ENCODE data around the gene ARHGAP20.
A peak's percentile ranks its signal among the peaks of the same experiment; 100 is the strongest.

Gene ARHGAP20, protein sequence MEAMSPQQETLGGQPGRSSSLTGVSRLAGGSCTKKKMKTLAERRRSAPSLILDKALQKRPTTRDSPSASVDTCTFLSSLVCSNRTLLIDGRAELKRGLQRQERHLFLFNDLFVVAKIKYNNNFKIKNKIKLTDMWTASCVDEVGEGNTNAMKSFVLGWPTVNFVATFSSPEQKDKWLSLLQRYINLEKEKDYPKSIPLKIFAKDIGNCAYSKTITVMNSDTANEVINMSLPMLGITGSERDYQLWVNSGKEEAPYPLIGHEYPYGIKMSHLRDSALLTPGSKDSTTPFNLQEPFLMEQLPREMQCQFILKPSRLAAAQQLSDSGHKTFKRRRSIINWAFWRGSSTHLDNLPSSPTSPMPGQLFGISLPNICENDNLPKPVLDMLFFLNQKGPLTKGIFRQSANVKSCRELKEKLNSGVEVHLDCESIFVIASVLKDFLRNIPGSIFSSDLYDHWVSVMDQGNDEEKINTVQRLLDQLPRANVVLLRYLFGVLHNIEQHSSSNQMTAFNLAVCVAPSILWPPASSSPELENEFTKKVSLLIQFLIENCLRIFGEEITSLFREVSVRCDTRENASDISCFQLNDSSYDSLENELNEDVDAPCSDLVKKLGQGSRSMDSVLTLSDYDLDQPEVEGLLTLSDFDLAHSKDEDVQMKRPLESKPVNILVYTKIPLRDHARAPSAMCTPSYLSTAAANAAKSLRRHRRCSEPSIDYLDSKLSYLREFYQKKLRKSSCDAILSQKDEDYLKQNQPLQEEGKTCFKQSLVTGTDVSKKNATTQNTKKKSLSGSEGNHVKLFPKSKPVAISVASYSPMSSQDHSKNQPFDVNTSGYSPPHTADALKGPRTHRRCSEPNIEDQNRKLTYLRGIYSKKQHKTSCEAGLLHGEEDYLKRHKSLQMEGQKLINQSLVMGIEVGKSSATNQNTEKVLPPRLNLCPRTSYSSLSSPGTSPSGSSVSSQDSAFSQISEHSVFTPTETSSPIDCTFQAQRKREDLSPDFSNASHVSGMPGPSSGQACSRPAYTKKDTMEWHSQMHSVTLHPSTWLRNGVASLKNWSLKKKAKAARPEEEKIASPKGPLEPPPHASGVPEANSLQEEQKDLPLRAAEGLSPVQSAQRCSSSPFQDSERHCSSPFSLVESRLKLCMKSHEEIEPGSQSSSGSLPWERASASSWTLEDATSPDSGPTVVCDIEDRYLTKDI

DNA sequence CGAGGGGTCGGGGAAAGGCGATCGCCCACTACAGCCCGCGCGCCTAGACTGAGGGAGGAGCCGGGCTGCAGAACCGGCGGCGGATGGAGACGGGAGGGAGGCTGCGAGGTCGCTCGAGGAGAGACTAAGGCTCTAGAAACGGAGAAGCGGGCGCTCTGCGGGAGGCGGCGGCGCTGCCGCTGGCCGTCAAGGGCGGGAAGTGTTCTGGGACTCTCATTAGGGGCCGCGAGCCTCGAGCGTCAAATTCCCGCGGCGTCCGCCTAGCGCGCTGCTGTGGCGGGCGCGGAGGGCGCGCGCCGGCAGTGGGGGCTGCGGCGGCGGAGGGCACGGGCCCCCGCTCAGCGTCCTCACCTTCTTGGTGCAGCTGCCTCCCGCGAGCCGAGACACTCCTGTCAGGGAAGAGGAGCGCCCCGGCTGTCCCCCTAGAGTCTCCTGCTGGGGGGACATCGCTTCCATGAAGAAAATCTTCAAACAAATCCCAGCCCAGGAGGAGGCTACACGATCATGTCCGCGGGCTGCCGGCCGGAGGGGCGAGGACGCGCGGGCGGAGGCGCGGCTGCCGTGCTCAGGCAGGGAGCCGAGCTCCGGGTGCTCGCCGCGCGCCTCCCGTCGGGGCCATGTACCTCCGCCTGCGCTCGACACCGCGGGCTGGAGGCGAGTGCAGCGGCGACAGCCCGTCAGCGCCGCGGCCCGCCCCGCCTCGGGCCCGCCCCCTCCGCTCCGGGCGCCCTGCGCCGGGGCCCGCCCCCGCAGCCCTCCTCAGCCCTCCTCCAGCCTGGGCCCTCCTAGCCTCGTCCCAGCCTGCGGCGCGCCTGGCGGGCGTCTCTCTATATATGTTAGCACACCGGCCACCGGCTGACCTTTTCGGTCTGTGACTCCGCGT lies at the start of gene ARHGAP20:
TSS of gene ARHGAP20 (minus strand) at position 662 of the 883 bp plus-strand sequence. CDS start at position 456, 206 bp downstream.
- peaks cover 59% of the 10 kb centered on the region for H3K27me3 ChIP-seq (ENCODE audit: insufficient read depth, poor library complexity, severe bottlenecking)
- H3K4me3 ChIP-seq (ENCODE audit: severe bottlenecking) = peak within 1 kb of the TSS; percentile 29
- no peaks in the 10 kb centered on the region for H3K36me3 ChIP-seq (ENCODE audit: low read depth)
- H3K4me1 ChIP-seq (ENCODE audit: insufficient read depth, poor library complexity, severe bottlenecking) = no peaks in the 10 kb centered on the region
- TF ChIP-seq, protein P1, sequence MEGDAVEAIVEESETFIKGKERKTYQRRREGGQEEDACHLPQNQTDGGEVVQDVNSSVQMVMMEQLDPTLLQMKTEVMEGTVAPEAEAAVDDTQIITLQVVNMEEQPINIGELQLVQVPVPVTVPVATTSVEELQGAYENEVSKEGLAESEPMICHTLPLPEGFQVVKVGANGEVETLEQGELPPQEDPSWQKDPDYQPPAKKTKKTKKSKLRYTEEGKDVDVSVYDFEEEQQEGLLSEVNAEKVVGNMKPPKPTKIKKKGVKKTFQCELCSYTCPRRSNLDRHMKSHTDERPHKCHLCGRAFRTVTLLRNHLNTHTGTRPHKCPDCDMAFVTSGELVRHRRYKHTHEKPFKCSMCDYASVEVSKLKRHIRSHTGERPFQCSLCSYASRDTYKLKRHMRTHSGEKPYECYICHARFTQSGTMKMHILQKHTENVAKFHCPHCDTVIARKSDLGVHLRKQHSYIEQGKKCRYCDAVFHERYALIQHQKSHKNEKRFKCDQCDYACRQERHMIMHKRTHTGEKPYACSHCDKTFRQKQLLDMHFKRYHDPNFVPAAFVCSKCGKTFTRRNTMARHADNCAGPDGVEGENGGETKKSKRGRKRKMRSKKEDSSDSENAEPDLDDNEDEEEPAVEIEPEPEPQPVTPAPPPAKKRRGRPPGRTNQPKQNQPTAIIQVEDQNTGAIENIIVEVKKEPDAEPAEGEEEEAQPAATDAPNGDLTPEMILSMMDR (IDR thresholded peaks at IDR 0.05; ENCODE audit: poor library complexity, severe bottlenecking) = no peak
- no peak within 1 kb of the TSS for H3K27ac ChIP-seq (ENCODE audit: poor library complexity, severe bottlenecking)
- no peak for DNase-seq (ENCODE audit: low spot score)
- peak; percentile 67 for ATAC-seq (ENCODE audit: low read depth)
- H3K9me3 ChIP-seq (ENCODE audit: severe bottlenecking) = no peaks in the 10 kb centered on the region

DNA sequence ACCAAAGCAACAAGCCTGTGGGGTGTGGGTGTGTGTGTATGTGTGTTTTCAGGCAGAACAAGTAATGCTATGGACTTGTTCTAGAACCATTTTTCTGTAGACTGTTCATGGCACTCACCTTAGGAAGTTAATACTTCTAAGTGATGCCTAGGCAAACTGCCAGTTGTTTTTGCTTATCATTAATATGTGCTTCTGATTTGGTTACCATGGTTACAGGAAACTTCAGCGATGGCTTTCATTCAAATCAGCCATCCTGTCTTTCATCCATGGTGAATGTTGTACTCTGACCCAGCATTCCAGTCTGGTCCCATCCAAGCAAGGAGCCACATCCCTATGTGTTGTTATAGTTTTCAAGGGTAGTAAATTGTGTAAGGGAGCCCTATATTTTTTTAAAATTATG lies 49.8 kb upstream of the ARHGAP20 start:
- Histone ChIP-seq H3K4me3 (ENCODE audit: severe bottlenecking) (no peak overlapping the region), H3K4me1 (ENCODE audit: insufficient read depth, poor library complexity, severe bottlenecking) (no peaks in the 10 kb centered on the region), H3K36me3 (ENCODE audit: low read depth) (no peaks in the 10 kb centered on the region), H3K27me3 (ENCODE audit: insufficient read depth, poor library complexity, severe bottlenecking) (peaks cover 2% of the 10 kb centered on the region), H3K27ac (ENCODE audit: poor library complexity, severe bottlenecking) (no peak overlapping the region), H3K9me3 (ENCODE audit: severe bottlenecking) (no peaks in the 10 kb centered on the region)
- no peak for DNase-seq (ENCODE audit: low spot score)
- no peak for ATAC-seq (ENCODE audit: low read depth)
- TF ChIP-seq, protein P1 (IDR thresholded peaks at IDR 0.05; ENCODE audit: poor library complexity, severe bottlenecking) = no peak

DNA sequence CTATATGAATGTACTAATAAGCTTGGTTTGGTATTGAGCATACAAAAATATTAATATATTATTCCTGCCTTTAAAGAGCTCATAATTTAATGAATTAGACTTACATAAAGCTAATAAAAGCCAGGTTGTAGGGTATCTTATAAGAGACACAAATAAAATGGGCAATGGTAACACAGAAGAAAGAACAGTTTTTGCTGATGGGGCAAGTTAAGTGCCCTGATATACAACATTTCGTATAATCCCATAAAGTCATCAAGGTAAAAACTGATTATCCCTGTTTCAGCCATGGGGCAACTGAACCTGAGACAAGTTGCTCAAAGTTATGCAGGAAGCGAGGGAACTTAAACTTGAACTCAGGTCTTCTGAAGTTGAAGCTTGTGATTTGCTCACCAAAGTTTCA lies 48.9 kb upstream of the ARHGAP20 start:
- no peak for ATAC-seq (ENCODE audit: low read depth)
- TF ChIP-seq, protein P1 (IDR thresholded peaks at IDR 0.05; ENCODE audit: poor library complexity, severe bottlenecking) = no peak

DNA sequence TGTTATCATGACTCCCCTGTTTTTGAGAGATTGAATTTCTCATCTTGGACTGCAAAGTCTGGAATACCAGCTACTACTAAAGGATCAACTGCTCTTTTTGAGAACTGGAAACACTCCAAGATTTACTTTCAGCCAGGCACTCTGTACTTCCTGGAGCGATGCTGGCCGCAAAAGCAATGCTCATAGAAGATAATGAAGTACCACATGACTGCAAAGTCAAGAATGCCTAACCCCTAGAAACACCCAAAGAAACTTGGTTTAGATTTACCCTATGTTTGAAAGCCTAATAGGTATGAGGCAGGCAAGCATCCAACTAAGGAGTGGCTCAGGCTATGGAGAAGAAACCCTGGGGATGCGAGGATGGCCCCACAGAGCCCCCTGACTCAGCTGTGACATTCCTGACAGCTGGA lies 47.7 kb upstream of the ARHGAP20 start:
- ATAC-seq (ENCODE audit: low read depth) (0 out of 3 replicates have a peak, but pooled peaks have one; percentile 19), DNase-seq (ENCODE audit: low spot score) (no peak)
- Histone ChIP-seq H3K4me1 (ENCODE audit: insufficient read depth, poor library complexity, severe bottlenecking) (no peaks in the 10 kb centered on the region), H3K4me3 (ENCODE audit: severe bottlenecking) (no peak overlapping the region), H3K9me3 (ENCODE audit: severe bottlenecking) (no peaks in the 10 kb centered on the region), H3K27ac (ENCODE audit: poor library complexity, severe bottlenecking) (no peak overlapping the region), H3K36me3 (ENCODE audit: low read depth) (no peaks in the 10 kb centered on the region), H3K27me3 (ENCODE audit: insufficient read depth, poor library complexity, severe bottlenecking) (peaks cover 2% of the 10 kb centered on the region)
- TF ChIP-seq, protein P1 (IDR thresholded peaks at IDR 0.05; ENCODE audit: poor library complexity, severe bottlenecking) = no peak

More for the DNA sequence above, 48.9 kb upstream of the ARHGAP20 start:
- Histone ChIP-seq H3K4me3 (ENCODE audit: severe bottlenecking) (no peak overlapping the region), H3K4me1 (ENCODE audit: insufficient read depth, poor library complexity, severe bottlenecking) (no peaks in the 10 kb centered on the region), H3K9me3 (ENCODE audit: severe bottlenecking) (no peaks in the 10 kb centered on the region), H3K27me3 (ENCODE audit: insufficient read depth, poor library complexity, severe bottlenecking) (peaks cover 2% of the 10 kb centered on the region), H3K36me3 (ENCODE audit: low read depth) (no peaks in the 10 kb centered on the region), H3K27ac (ENCODE audit: poor library complexity, severe bottlenecking) (no peak overlapping the region)
- DNase-seq (ENCODE audit: low spot score) = no peak

Data from RWPE2 (cell line).